Brain microvascular endothelial cell (primary cell): Measurements from ENCODE around the gene POLE2.
A peak's percentile ranks its signal among the peaks of the same experiment; 100 is the strongest.

Source experiments
- DNase-seq: peaks from one replicate; pipeline ENCODE4 v3.0.0-alpha.2; 2020
- H3K27ac ChIP-seq: fragments of 250-450 bp; sonication (Bioruptor Pico); 2 replicates; pipeline ENCODE4 v1.5.1; 2020; ENCODE audit warnings: mild to moderate bottlenecking, moderate library complexity
- H3K27me3 ChIP-seq: fragments of 250-450 bp; sonication (Bioruptor Pico); replicated peaks from 2 replicates; pipeline ENCODE4 v1.5.1; 2020; ENCODE audit warnings: mild to moderate bottlenecking
- H3K36me3 ChIP-seq: fragments of 250-450 bp; sonication (Bioruptor Pico); replicated peaks from 2 replicates; pipeline ENCODE4 v1.5.1; 2020; ENCODE audit warnings: mild to moderate bottlenecking
- H3K4me3 ChIP-seq: 2 replicates; pipeline ENCODE4 v1.5.1; 2011; ENCODE audit warnings: low read depth, mild to moderate bottlenecking, control low read depth, low read length, moderate library complexity
- CTCF ChIP-seq: IDR thresholded peaks from 2 replicates; pipeline ENCODE4 v1.5.1; 2011; ENCODE audit warnings: low read depth, mild to moderate bottlenecking, moderate library complexity, low read length, control low read depth, inconsistent platforms; ENCODE audit errors: missing control alignments
- in situ Hi-C: cut with HindIII; loops from 2 replicates; pipeline ENCODE4 v1.10.0; 2017; ENCODE audit warnings: low sequenced_read_pairs, low pct_ligation_motif_present

POLE2 gene

GRCh38 chr14:49634547-49635334 lies 53.3 kb downstream of the POLE2 start, which contains the start of gene DNAAF2:
TSS of gene DNAAF2 (minus strand) at chr14:49635244. CDS start at chr14:49635149, 95 bp downstream.
- DNase-seq: peak; percentile 70
- Histone ChIP-seq H3K27ac (peak within 1 kb of the TSS; percentile 79), H3K36me3 (no peaks in the 10 kb centered on the region), H3K4me3 (peak within 1 kb of the TSS; percentile 93), H3K27me3 (no peaks in the 10 kb centered on the region)
- TF ChIP-seq CTCF: no peak
- in situ Hi-C loops: no loop called here

GRCh38 chr14:49633640-49634546 lies 54.1 kb downstream of the POLE2 start:
- Histone ChIP-seq H3K4me3 (peak overlapping the region; percentile 93), H3K36me3 (no peaks in the 10 kb centered on the region), H3K27ac (peak overlapping the region; percentile 79), H3K27me3 (no peaks in the 10 kb centered on the region)
- in situ Hi-C loops: no loop called here
- DNase-seq: peak; percentile 88
- peak; percentile 78 for TF ChIP-seq CTCF

DNA sequence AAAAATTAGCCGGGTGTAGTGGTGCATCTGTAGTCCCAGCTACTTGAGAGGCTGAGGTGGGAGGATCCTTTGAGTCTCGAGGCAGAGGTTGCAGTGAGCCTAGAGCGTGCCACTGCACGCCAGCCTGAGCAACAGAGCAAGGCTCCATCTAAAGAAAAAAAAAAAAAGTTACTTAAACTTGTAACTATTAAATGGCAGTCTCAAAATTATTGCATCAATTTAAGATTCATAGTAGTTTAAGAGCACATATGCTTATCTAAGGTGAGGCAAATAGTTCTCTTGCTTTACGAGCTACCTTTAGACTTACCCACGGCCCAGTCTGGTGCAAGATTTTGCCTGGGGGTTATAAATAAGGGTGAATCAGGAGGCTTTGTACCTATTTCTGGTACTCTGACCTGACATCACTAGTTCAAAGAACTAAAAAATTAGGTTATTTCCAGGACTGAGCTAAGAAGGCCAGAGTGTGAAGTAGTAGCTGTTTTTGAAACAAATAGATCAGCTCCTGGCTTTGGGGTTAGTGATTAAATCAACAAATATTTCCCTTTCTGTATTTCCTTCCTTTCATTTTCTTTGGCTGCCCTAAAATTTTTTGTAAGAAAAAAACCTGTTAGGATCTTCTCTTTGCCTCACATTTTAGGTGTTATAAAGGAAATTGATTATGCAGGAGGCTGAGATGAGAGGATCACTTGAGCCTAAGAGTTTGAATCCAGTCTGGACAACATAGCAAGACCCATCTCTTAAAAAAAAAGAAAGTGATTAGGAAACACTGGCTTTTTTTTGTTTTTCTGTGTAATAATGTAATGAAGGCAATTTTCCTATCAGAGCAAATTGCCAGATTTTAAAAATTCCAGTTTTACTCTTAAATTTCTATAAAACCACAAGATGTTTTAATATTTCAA lies 63.8 kb downstream of the POLE2 start:
- Histone ChIP-seq H3K36me3 (peaks cover 9% of the 10 kb centered on the region), H3K27ac (no peak overlapping the region)
- TF ChIP-seq CTCF: no peak

DNA sequence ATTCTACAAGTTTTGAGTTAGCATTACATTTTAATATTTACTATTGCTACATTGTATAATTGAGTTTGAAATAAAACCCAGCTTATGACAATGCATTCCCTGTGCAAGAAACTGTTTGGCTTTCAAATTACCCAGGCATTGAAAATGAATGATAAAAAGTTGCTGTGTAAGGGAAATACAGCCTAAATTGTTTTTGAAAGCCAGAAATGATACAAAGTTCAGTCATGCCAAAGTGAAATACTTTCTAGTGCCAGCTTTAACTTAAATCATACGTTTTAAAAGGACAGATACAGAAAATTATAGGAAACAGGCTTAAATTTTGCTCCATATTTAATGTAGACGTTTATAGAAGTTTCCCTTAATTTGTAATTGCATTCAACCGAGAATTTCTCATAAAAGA lies 64.6 kb downstream of the POLE2 start:
- DNase-seq: no peak
- in situ Hi-C loops: no loop called here
- no peak overlapping the region for H3K27ac ChIP-seq
- TF ChIP-seq CTCF: no peak
- H3K27me3 ChIP-seq: no peaks in the 10 kb centered on the region
- peaks cover 17% of the 10 kb centered on the region for H3K36me3 ChIP-seq
- no peak overlapping the region for H3K4me3 ChIP-seq

More for the DNA sequence above, 63.8 kb downstream of the POLE2 start:
- H3K27me3 ChIP-seq: no peaks in the 10 kb centered on the region
- in situ Hi-C loops: no loop called here
- H3K4me3 ChIP-seq: no peak overlapping the region
- DNase-seq: no peak

DNA sequence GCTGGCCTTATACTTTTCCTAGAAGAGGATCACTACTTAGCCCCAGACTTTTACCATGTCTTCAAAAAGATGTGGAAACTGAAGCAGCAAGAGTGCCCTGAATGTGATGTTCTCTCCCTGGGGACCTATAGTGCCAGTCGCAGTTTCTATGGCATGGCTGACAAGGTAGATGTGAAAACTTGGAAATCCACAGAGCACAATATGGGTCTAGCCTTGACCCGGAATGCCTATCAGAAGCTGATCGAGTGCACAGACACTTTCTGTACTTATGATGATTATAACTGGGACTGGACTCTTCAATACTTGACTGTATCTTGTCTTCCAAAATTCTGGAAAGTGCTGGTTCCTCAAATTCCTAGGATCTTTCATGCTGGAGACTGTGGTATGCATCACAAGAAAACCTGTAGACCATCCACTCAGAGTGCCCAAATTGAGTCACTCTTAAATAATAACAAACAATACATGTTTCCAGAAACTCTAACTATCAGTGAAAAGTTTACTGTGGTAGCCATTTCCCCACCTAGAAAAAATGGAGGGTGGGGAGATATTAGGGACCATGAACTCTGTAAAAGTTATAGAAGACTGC lies 65.9 kb downstream of the POLE2 start:
- H3K27me3 ChIP-seq: no peaks in the 10 kb centered on the region
- peak overlapping the region; percentile 88 for H3K4me3 ChIP-seq
- H3K27ac ChIP-seq: no peak overlapping the region
- in situ Hi-C loops: no loop called here
- H3K36me3 ChIP-seq: peaks cover 19% of the 10 kb centered on the region
- TF ChIP-seq CTCF: no peak
- DNase-seq: no peak
